HG03108 (cell line): ENCODE results near the gene TRMT1.

Experiments used
- ATAC-seq: cut with Tn5 transposase; IDR thresholded peaks from one replicate; pipeline ENCODE4 v1.9.1; 2021; ENCODE audit warnings: moderate library complexity; ENCODE audit not compliant: unreplicated experiment

The TRMT1 gene

DNA sequence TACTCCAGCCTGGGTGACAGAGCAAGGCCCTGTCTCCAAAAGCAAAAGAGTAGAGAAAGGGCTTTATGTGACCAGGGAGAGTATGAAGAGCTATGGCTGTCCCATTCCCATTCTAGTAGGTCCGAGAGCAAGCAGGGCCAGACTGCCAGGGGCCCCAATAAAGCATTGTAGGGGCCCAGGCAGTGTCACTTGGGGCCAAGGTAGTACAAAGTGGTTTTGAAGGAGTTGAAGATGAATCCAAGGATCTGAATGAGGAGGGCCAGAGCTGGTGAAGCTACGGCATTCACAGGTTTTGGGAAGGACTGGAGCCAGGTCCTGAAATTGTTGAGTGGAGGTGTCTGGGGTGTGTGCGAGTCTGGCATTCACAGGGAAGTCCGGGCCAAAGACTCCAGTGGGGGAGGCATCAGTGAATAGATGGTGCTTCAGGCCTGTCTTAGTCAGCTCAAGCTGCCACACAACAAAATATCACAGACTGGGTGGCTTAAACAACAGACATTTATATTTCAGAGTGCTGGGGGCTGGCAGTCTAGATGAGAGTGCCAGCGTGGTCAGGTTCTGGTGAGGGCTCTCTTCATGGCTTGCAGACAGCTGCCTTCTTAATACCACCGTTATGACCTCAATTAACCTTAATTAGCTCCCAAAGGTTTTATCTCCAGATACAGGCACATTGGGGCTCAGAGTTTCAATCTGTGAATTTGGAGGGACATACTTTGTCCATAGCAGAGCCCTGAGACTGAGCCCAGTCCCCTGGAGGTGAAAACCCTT lies 11.5 kb upstream of the TRMT1 start:
- no peak for ATAC-seq

GRCh38 chr19:13127051-13127450 lies 10.5 kb upstream of the TRMT1 start:
- ATAC-seq, result no peak

DNA sequence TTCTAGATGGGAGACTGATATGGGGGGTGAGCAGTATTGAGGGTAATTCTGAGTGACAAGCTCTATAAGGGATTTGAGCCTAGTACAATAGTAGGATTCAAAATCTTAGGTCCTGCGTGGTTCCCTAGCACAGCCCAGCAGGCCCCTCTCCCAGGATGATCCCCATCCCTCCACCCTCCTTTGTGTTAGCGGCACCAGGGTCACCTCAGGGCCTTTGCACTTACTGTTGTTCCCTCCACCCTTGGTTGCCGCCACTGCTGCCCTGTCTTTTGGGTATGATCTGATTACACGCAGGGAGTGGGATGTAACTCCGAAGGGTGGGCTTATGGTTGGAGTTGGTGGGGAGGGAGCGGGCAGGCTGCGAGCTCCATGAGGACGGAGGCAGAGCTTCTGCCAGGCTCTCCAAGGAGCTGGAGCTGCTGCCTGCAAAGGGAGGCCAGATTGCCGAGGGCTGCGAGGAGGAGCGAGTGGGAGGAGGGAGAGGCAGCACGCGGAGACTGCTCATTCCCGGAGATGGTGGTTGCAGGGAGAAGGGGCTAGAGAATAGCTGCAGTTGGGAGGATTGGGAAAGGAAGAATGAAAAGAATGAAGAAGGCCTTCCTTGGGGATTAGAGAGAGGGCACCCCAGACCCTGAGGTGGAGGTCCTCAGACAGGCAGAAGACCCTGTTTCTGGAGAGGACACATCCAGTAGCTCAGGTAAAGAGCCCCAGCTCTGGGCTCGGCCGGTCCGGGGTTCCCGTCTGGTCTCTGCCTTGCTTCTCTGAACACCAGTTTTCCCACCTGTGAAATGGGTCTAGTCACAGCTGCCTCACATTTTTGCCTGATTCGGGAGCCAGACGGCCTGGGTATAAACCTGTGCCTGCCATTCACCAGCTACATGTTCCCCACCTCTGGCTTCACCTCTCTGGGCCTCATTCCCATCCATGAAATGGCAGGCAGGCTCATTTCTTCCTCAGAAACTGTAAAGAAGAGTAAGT lies 6.7 kb upstream of the TRMT1 start:
- ATAC-seq, result no peak

GRCh38 chr19:13122275-13122878 lies 5.8 kb upstream of the TRMT1 start:
- no peak for ATAC-seq

DNA sequence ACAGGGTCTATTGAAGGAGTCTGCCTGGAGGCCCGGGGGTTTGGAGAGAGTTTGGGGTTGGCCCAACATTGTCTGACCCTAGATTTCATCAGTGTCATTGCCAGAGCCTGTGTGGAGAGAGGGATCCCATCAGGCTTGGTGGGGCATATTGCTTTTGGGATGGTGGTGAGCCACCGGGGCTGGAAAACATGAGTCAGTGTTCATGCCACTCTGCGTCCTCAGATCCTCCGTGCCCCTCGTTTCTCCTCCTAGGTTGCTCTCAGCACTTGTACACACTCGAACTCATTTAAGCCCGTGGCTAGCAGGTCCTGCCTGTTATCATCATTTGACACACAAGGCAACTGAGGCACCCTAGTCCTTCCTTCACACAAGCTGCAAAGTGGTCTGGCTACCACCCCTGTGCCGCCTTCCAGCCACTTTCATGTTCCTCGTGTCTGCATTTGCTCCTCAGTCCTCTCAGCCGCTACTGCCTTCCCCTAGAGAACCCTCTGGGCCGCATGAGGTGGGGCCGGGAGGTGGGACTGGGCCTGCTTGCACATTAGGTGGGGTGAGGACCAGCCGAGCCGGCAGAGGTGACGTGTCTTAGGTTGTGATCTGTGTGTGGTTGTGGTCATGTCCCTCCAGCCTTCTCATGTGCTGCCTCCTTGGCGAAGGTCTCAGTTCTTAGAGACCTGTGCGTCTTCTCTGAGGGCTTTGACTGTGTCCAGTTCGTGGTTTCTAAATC lies 5.2 kb upstream of the TRMT1 start:
- no peak for ATAC-seq

- no peak for ATAC-seq
Measured at GRCh38 chr19:13120817-13121216, 4.3 kb upstream of the TRMT1 start.

GRCh38 chr19:13120031-13120430 lies 3.5 kb upstream of the TRMT1 start:
- no peak for ATAC-seq

DNA sequence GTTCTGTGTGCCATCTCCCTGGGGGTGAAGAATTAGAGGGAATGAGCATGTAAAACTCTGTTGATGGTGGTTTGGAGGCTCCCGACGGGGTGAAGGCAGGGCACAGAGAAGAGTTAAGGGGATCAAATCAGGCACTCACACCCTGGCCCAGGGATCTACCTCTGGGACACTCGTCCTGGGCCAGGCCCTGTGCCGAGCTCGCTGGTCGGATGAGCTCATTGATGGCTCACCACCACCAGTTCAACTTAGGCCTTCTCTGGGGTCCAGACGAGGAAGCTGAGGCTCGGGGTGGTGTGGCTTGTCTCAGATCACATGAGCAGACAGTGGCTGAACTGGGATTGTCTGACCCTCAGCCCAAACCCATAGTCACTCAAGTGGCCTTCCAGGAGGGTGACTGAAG lies 3.1 kb upstream of the TRMT1 start:
- no peak for ATAC-seq

- ATAC-seq, result no peak
Measured at GRCh38 chr19:13118424-13119193, 2.1 kb upstream of the TRMT1 start.

- ATAC-seq, result peak; percentile 62
Measured at GRCh38 chr19:13117772-13118423, 1.4 kb upstream of the TRMT1 start, which contains the start of gene NACC1. Gene NACC1 (plus strand): TSS chr19:13118264. CDS start chr19:13135208, 16,944 bp downstream.

DNA sequence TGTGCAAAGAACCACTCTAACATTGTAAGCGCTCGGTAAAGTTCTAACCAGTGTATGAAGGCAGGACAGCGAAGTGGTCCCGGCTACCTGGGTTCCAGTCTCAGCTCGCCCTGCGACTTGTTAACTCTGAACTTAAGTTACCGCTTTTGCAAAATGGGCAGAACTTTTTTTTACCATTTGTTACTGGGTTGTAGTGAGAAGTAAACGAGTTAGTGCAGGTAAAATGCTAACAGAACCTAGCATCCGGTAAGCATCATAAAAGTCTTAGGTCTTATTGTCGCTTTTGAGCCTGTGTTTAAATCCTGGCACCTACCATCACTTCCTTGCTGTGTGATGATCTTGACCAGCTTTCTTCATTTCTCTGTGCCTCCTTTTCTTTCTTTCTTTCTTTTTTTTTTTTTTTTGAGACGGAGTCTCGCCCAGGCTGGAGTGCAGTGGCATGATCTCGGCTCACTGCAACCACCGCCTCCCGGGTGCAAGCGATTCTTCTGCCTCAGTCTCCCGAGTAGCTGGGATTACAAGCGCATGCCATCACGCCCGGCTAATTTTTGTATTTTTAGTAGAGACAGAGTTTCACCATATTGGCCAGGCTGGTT lies 734 bp upstream of the TRMT1 start:
- no peak for ATAC-seq

DNA sequence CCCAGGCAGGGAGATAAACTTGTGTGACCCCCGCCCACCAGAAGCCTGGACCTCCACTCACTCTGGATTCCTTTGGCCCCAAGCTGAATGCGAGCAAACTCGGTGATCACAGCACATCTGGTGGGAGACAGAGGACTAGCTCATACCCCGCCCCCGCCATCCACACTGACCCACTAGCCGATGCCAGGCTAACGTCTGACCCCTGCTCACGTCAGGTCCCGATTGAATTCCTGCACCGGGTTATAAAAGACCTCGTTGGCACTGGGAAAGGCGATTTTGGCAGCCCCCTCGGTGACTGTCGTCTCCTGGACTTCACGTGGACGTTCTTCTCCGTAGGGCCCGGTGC lies 631 bp downstream of the TRMT1 start:
- no peak for ATAC-seq

GRCh38 chr19:13112555-13112954 lies 4.0 kb downstream of the TRMT1 start:
- ATAC-seq, result no peak

DNA sequence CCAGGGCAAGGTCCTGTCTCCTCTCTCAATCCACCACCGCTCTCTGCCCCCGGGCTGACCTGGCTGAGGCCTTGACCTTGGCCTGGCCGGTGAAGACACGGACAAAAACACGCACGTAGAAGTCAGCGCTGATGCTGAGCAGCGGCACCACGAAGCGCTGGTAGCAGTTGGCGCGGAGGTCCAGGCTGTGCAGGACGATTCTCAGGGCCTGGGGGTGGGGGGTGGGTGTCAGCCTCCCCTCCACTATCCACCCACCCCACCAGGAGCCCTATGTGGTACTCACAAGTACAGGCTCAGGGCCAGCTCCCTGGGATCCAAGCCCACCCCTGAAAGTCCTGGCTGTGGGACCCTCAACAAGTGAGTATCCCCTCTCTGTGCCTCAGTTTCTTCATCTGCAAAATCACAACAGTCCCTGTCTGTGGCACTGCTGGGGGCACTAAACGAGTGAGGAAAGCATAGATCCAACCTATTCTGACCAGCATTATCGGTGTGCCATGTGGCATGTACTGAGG lies 6.4 kb downstream of the TRMT1 start:
- ATAC-seq, result no peak

- ATAC-seq, result no peak
Measured at GRCh38 chr19:13109361-13110098, 7.0 kb downstream of the TRMT1 start.

DNA sequence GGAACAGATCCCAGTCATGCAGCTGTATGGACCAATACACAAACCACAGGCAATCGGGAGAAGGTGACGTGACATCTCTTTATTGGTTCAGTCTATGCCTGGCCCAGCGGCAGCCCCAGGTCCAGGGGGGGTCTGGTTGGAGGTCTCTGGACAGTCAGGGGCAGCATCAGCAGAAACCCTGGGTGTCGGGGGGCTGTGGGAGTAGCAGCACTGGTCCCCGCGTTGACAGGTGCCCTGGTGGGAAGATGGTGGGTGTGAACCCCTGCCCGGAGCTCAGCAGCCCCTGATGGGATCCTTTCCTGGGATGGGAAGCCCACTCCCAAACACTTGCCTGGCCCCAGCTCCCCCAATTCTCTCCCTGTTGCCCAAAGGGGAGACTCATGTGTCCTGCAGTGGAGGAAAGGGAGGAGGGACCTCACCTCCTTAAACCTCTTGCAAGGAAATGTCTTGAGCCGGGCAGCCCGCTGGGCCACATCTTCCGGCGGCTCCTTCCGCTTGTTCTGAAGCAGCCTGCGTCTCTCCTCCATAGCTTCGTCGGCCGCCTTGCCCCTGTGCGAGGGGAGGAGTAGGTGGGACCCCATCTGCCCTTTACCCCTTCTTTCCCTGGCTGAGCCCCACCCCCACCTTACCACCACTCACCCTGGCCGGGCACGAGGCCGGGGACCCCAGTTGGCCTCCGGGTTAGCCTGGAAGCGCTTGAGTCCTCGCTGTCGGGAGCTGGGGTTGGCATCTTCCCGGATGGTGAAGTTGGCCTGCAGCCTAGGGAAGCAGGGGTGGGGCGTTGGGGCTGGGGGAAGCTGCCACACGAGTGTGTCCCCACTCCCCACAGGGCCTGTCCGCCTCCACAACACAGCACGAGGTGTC lies 11.5 kb downstream of the TRMT1 start:
- no peak for ATAC-seq

- peak; percentile 34 for ATAC-seq
Measured at GRCh38 chr19:13104360-13104847, 12.1 kb downstream of the TRMT1 start.
